ENCODE measurements around the gene SLC7A9. TPM values are rescaled to one million over a fixed set of nuclear protein-coding genes. Genes with fewer than 3 reads are reported as not detected.
A peak's percentile ranks its signal among the peaks of the same experiment; 100 is the strongest.

SLC7A9 gene
- total and polyA plus RNA-seq, 3 experiments from 2014 or later, result 0.24 to 0.28 TPM; not detected in 1

- ChIA-PET CTCF (interaction anchor here (1.3 kb wide), 1 partner anchor 40 kb away, joined by 3 read pairs; no protein-coding TSS in a partner anchor), POLR2A (no interaction called here)
- Histone ChIP-seq H3K4me1 (ENCODE audit: insufficient read depth, low read length) (no peaks in the 10 kb centered on the region), H3K4me3 (ENCODE audit: low read length) (no peak overlapping the region), H3K27ac (ENCODE audit: low read depth, low read length) (no peak overlapping the region), H3K36me3 (ENCODE audit: insufficient read depth, low read length) (no peaks in the 10 kb centered on the region), H3K9me3 (ENCODE audit: low read length) (no peaks in the 10 kb centered on the region), H3K27me3 (ENCODE audit: insufficient read depth, low read length, poor library complexity, severe bottlenecking) (no peaks in the 10 kb centered on the region)
- H3K36me3 Mint-ChIP-seq, result no peaks in the 10 kb centered on the region
- no peak overlapping the region for H3K27ac Mint-ChIP-seq
- no peaks in the 10 kb centered on the region for H3K9me3 Mint-ChIP-seq
- no peaks in the 10 kb centered on the region for H3K4me1 Mint-ChIP-seq
- H3K4me3 Mint-ChIP-seq, result no peak overlapping the region
- H3K27me3 Mint-ChIP-seq, result no peaks in the 10 kb centered on the region
- no peak for DNase-seq
Measured at GRCh38 chr19:32864318-32865007, 5.1 kb downstream of the SLC7A9 start.

GRCh38 chr19:32863841-32864240 lies 5.7 kb downstream of the SLC7A9 start:
- Mint-ChIP-seq H3K27me3 (no peaks in the 10 kb centered on the region), H3K36me3 (no peaks in the 10 kb centered on the region), H3K9me3 (no peaks in the 10 kb centered on the region), H3K4me1 (no peaks in the 10 kb centered on the region), H3K4me3 (no peak overlapping the region), H3K27ac (no peak overlapping the region)
- no peak overlapping the region for H3K4me3 ChIP-seq (ENCODE audit: low read length)
- H3K4me1 ChIP-seq (ENCODE audit: insufficient read depth, low read length), result no peaks in the 10 kb centered on the region
- no peaks in the 10 kb centered on the region for H3K36me3 ChIP-seq (ENCODE audit: insufficient read depth, low read length)
- H3K27ac ChIP-seq (ENCODE audit: low read depth, low read length), result no peak overlapping the region
- POLR2A ChIA-PET, result no interaction called here
- no peaks in the 10 kb centered on the region for H3K27me3 ChIP-seq (ENCODE audit: insufficient read depth, low read length, poor library complexity, severe bottlenecking)
- H3K9me3 ChIP-seq (ENCODE audit: low read length), result no peaks in the 10 kb centered on the region
- DNase-seq, result no peak
- CTCF ChIA-PET, result no interaction called here

- DNase-seq, result no peak
- H3K4me1 Mint-ChIP-seq, result no peaks in the 10 kb centered on the region
- no peaks in the 10 kb centered on the region for H3K27me3 Mint-ChIP-seq
- H3K27ac Mint-ChIP-seq, result no peak overlapping the region
- Histone ChIP-seq H3K27me3 (ENCODE audit: insufficient read depth, low read length, poor library complexity, severe bottlenecking) (no peaks in the 10 kb centered on the region), H3K36me3 (ENCODE audit: insufficient read depth, low read length) (no peaks in the 10 kb centered on the region), H3K4me1 (ENCODE audit: insufficient read depth, low read length) (no peaks in the 10 kb centered on the region), H3K9me3 (ENCODE audit: low read length) (no peaks in the 10 kb centered on the region), H3K4me3 (ENCODE audit: low read length) (no peak overlapping the region), H3K27ac (ENCODE audit: low read depth, low read length) (no peak overlapping the region)
- ChIA-PET CTCF (no interaction called here), POLR2A (interaction anchor here (0.6 kb wide), 1 partner anchor 67 kb away, joined by 3 read pairs; no protein-coding TSS in a partner anchor)
- no peaks in the 10 kb centered on the region for H3K9me3 Mint-ChIP-seq
- H3K36me3 Mint-ChIP-seq, result no peaks in the 10 kb centered on the region
- no peak overlapping the region for H3K4me3 Mint-ChIP-seq
Measured at GRCh38 chr19:32863301-32863700, 6.3 kb downstream of the SLC7A9 start.

GRCh38 chr19:32862741-32863140 lies 6.8 kb downstream of the SLC7A9 start:
- no peak overlapping the region for H3K27ac Mint-ChIP-seq
- Histone ChIP-seq H3K9me3 (ENCODE audit: low read length) (no peaks in the 10 kb centered on the region), H3K27me3 (ENCODE audit: insufficient read depth, low read length, poor library complexity, severe bottlenecking) (no peaks in the 10 kb centered on the region), H3K4me3 (ENCODE audit: low read length) (no peak overlapping the region), H3K27ac (ENCODE audit: low read depth, low read length) (no peak overlapping the region), H3K36me3 (ENCODE audit: insufficient read depth, low read length) (no peaks in the 10 kb centered on the region), H3K4me1 (ENCODE audit: insufficient read depth, low read length) (no peaks in the 10 kb centered on the region)
- DNase-seq, result no peak
- H3K27me3 Mint-ChIP-seq, result no peaks in the 10 kb centered on the region
- H3K9me3 Mint-ChIP-seq, result no peaks in the 10 kb centered on the region
- ChIA-PET POLR2A (interaction anchor here (0.6 kb wide), 1 partner anchor 66 kb away, joined by 3 read pairs; no protein-coding TSS in a partner anchor), CTCF (interaction anchor here (1.8 kb wide), 1 partner anchor 20 kb away, joined by 6 read pairs; no protein-coding TSS in a partner anchor)
- no peaks in the 10 kb centered on the region for H3K4me1 Mint-ChIP-seq
- no peaks in the 10 kb centered on the region for H3K36me3 Mint-ChIP-seq
- H3K4me3 Mint-ChIP-seq, result peak overlapping the region in 1 of 7 donors; percentile 28

- Mint-ChIP-seq H3K27ac (no peak overlapping the region), H3K27me3 (no peaks in the 10 kb centered on the region), H3K36me3 (no peaks in the 10 kb centered on the region), H3K4me1 (no peaks in the 10 kb centered on the region), H3K9me3 (no peaks in the 10 kb centered on the region), H3K4me3 (no peak overlapping the region)
- Histone ChIP-seq H3K4me1 (ENCODE audit: insufficient read depth, low read length) (no peaks in the 10 kb centered on the region), H3K36me3 (ENCODE audit: insufficient read depth, low read length) (no peaks in the 10 kb centered on the region), H3K27ac (ENCODE audit: low read depth, low read length) (no peak overlapping the region), H3K9me3 (ENCODE audit: low read length) (no peaks in the 10 kb centered on the region), H3K27me3 (ENCODE audit: insufficient read depth, low read length, poor library complexity, severe bottlenecking) (no peaks in the 10 kb centered on the region), H3K4me3 (ENCODE audit: low read length) (no peak overlapping the region)
- CTCF ChIA-PET, result interaction anchor here (1.8 kb wide), 1 partner anchor 20 kb away, joined by 6 read pairs; no protein-coding TSS in a partner anchor
- POLR2A ChIA-PET, result no interaction called here
- no peak for DNase-seq
Measured at GRCh38 chr19:32862173-32862572, 7.4 kb downstream of the SLC7A9 start.

- Mint-ChIP-seq H3K36me3 (no peaks in the 10 kb centered on the region), H3K4me3 (no peak overlapping the region), H3K27ac (peak overlapping the region in 1 of 8 donors; percentile 75), H3K27me3 (no peaks in the 10 kb centered on the region), H3K4me1 (no peaks in the 10 kb centered on the region), H3K9me3 (no peaks in the 10 kb centered on the region)
- no peak overlapping the region for H3K4me3 ChIP-seq (ENCODE audit: low read length)
- no peak overlapping the region for H3K27ac ChIP-seq (ENCODE audit: low read depth, low read length)
- CTCF ChIA-PET, result interaction anchor here (1.8 kb wide), 1 partner anchor 21 kb away, joined by 6 read pairs; no protein-coding TSS in a partner anchor
- H3K9me3 ChIP-seq (ENCODE audit: low read length), result no peaks in the 10 kb centered on the region
- POLR2A ChIA-PET, result no interaction called here
- no peak for DNase-seq
- H3K36me3 ChIP-seq (ENCODE audit: insufficient read depth, low read length), result no peaks in the 10 kb centered on the region
- H3K4me1 ChIP-seq (ENCODE audit: insufficient read depth, low read length), result no peaks in the 10 kb centered on the region
- H3K27me3 ChIP-seq (ENCODE audit: insufficient read depth, low read length, poor library complexity, severe bottlenecking), result no peaks in the 10 kb centered on the region
Measured at GRCh38 chr19:32861596-32861995, 8.0 kb downstream of the SLC7A9 start.

GRCh38 chr19:32859591-32859990 lies 10.0 kb downstream of the SLC7A9 start:
- no peaks in the 10 kb centered on the region for H3K9me3 Mint-ChIP-seq
- H3K4me1 Mint-ChIP-seq, result no peaks in the 10 kb centered on the region
- POLR2A ChIA-PET, result no interaction called here

GRCh38 chr19:32858559-32858958 lies 11.0 kb downstream of the SLC7A9 start:
- Histone ChIP-seq H3K9me3 (ENCODE audit: low read length) (no peaks in the 10 kb centered on the region), H3K27ac (ENCODE audit: low read depth, low read length) (no peak overlapping the region), H3K36me3 (ENCODE audit: insufficient read depth, low read length) (no peaks in the 10 kb centered on the region), H3K4me1 (ENCODE audit: insufficient read depth, low read length) (no peaks in the 10 kb centered on the region), H3K4me3 (ENCODE audit: low read length) (no peak overlapping the region), H3K27me3 (ENCODE audit: insufficient read depth, low read length, poor library complexity, severe bottlenecking) (no peaks in the 10 kb centered on the region)
- Mint-ChIP-seq H3K4me3 (no peak overlapping the region), H3K27ac (no peak overlapping the region), H3K36me3 (no peaks in the 10 kb centered on the region), H3K27me3 (no peaks in the 10 kb centered on the region), H3K4me1 (no peaks in the 10 kb centered on the region), H3K9me3 (no peaks in the 10 kb centered on the region)
- no peak for DNase-seq
- ChIA-PET POLR2A (no interaction called here), CTCF (no interaction called here)

More at GRCh38 chr19:32859591-32859990, 10.0 kb downstream of the SLC7A9 start:
- Histone ChIP-seq H3K4me3 (ENCODE audit: low read length) (no peak overlapping the region), H3K9me3 (ENCODE audit: low read length) (no peaks in the 10 kb centered on the region), H3K36me3 (ENCODE audit: insufficient read depth, low read length) (no peaks in the 10 kb centered on the region), H3K27ac (ENCODE audit: low read depth, low read length) (no peak overlapping the region), H3K4me1 (ENCODE audit: insufficient read depth, low read length) (no peaks in the 10 kb centered on the region), H3K27me3 (ENCODE audit: insufficient read depth, low read length, poor library complexity, severe bottlenecking) (no peaks in the 10 kb centered on the region)
- no peak overlapping the region for H3K4me3 Mint-ChIP-seq
- no peak overlapping the region for H3K27ac Mint-ChIP-seq
- H3K27me3 Mint-ChIP-seq, result no peaks in the 10 kb centered on the region
- H3K36me3 Mint-ChIP-seq, result no peaks in the 10 kb centered on the region
- no peak for DNase-seq
- CTCF ChIA-PET, result no interaction called here
